H1 (cell line): ENCODE results near the gene SLC41A1. TPM values are rescaled to one million over a fixed set of nuclear protein-coding genes. Genes with fewer than 3 reads are reported as not detected.

Source experiments
- CTCF ChIA-PET: fragments of 300-600 bp; sonication (Branson Sonifier 250); formaldehyde crosslinking; loops from one replicate; lab custom pipeline; 2021; ENCODE audit not compliant: partially characterized antibody; lab: Charles Lee
- POLR2A ChIA-PET: fragments of 300-600 bp; sonication (Branson Sonifier 250); formaldehyde crosslinking; loops from one replicate; lab custom pipeline; 2021; ENCODE audit warnings: inconsistent platforms; ENCODE audit not compliant: partially characterized antibody; lab: Charles Lee
- DNase-seq, 2 experiments: peaks; one replicate each; pipeline versions ENCODE4 v3.0.0 to v3.0.0-alpha.2; 2010 to 2022; ENCODE audit warnings: low spot score in 2 of 2, low read depth in 1 of 2, mixed read lengths in 1 of 2
- FAIRE-seq: peaks from 2 replicates; lab custom pipeline; 2011; peaks lifted over from hg19 to GRCh38; lab: Jason Lieb, UNC
- H2AFZ ChIP-seq: 2 replicates; pipeline ENCODE4 v1.8.1; 2012; ENCODE audit warnings: low read length, inconsistent platforms
- H2AK5ac ChIP-seq: 2 replicates; pipeline ENCODE4 v1.6.1; 2013; ENCODE audit warnings: low read depth, low read length
- H2BK120ac ChIP-seq: replicated peaks from 2 replicates; pipeline ENCODE3; 2013; ENCODE audit warnings: low read depth, low read length, inconsistent platforms
- H2BK12ac ChIP-seq: 2 replicates; pipeline ENCODE4 v1.6.1; 2013; ENCODE audit warnings: low read depth, low read length
- H2BK15ac ChIP-seq: 2 replicates; pipeline ENCODE4 v1.6.1; 2013; ENCODE audit warnings: low read length
- H2BK20ac ChIP-seq: 2 replicates; pipeline ENCODE4 v1.6.1; 2013; ENCODE audit warnings: low read length
- H2BK5ac ChIP-seq: 2 replicates; pipeline ENCODE4 v1.6.1; 2013; ENCODE audit warnings: low read depth, low read length
- H3K14ac ChIP-seq: 2 replicates; pipeline ENCODE4 v1.6.1; 2013; ENCODE audit warnings: inconsistent platforms; ENCODE audit not compliant: insufficient read length
- H3K18ac ChIP-seq: 2 replicates; pipeline ENCODE4 v1.6.1; 2013; ENCODE audit warnings: low read length; ENCODE audit errors: extremely low read depth
- H3K23ac ChIP-seq: 2 replicates; pipeline ENCODE4 v1.6.1; 2013; ENCODE audit warnings: inconsistent platforms; ENCODE audit not compliant: insufficient read length
- H3K23me2 ChIP-seq: 2 replicates; pipeline ENCODE4 v1.6.1; 2013; ENCODE audit warnings: low read depth, low read length
- H3K27ac ChIP-seq: 2 replicates; pipeline ENCODE4 v1.6.1; 2011; ENCODE audit warnings: low read depth, low read length, inconsistent platforms
- H3K27me3 ChIP-seq, 4 experiments: replicated peaks in 1 of 4; 1 replicate in 1 of 4; 2 replicates in 3 of 4; pipeline versions ENCODE4 v1.6.1 to v1.8.1; 2011 to 2013; ENCODE audit warnings: low read length in 3 of 4, mild to moderate bottlenecking in 3 of 4, inconsistent platforms in 2 of 4, mixed read lengths in 2 of 4, moderate library complexity in 1 of 4; ENCODE audit not compliant: control insufficient read depth in 3 of 4, insufficient read depth in 3 of 4; ENCODE audit errors: extremely low read depth in 1 of 4
- H3K36me3 ChIP-seq, 4 experiments: 2 replicates each; pipeline versions ENCODE4 v1.6.1 to v1.8.1; 2011 to 2013; ENCODE audit warnings: mild to moderate bottlenecking in 4 of 4, low read length in 3 of 4, moderate library complexity in 2 of 4, control low read depth in 1 of 4, inconsistent platforms in 1 of 4; ENCODE audit not compliant: insufficient read depth in 4 of 4, control insufficient read depth in 2 of 4
- H3K4ac ChIP-seq: replicated peaks from 2 replicates; pipeline ENCODE3; 2013; ENCODE audit warnings: low read length, low read depth, mixed read lengths, inconsistent platforms; ENCODE audit not compliant: insufficient read length
- H3K4me1 ChIP-seq, 4 experiments: replicated peaks in 1 of 4; 1 replicate in 1 of 4; 2 replicates in 3 of 4; pipeline versions ENCODE4 v1.6.1 to v1.8.1; 2011 to 2013; ENCODE audit warnings: low read length in 3 of 4, inconsistent platforms in 2 of 4, mixed read lengths in 1 of 4; ENCODE audit not compliant: insufficient read depth in 4 of 4, control insufficient read depth in 3 of 4
- H3K4me2 ChIP-seq, 2 experiments: 2 replicates each; pipeline versions ENCODE4 v1.6.1 to v1.8.1; 2011 to 2013; ENCODE audit warnings: low read depth in 2 of 2, low read length in 2 of 2, control low read depth in 1 of 2, inconsistent platforms in 1 of 2, mild to moderate bottlenecking in 1 of 2; ENCODE audit not compliant: insufficient read depth in 1 of 2
- H3K4me3 ChIP-seq, 4 experiments: fragments of 200-600, 300-600 bp in 1 of 4; sonication (generic), shearing (Covaris generic), sonication (Bioruptor Twin) in 1 of 4; 2 replicates each; pipeline versions ENCODE4 v1.5.1 to v1.8.1; 2011 to 2016; ENCODE audit warnings: low read length in 4 of 4, low read depth in 3 of 4, control low read depth in 2 of 4, inconsistent platforms in 2 of 4, mild to moderate bottlenecking in 2 of 4, mixed read lengths in 1 of 4, moderate library complexity in 1 of 4; ENCODE audit not compliant: insufficient read depth in 2 of 4; ENCODE audit errors: extremely low read depth in 1 of 4
- H3K56ac ChIP-seq: replicated peaks from 2 replicates; pipeline ENCODE3; 2013; ENCODE audit warnings: low read depth, mild to moderate bottlenecking, mixed read lengths, low read length, inconsistent platforms; ENCODE audit not compliant: insufficient read length
- H3K79me1 ChIP-seq: 2 replicates; pipeline ENCODE4 v1.6.1; 2013; ENCODE audit warnings: low read depth, low read length, control low read depth
- H3K79me2 ChIP-seq, 2 experiments: 2 replicates each; pipeline versions ENCODE4 v1.6.1 to v1.8.1; 2012 to 2013; ENCODE audit warnings: low read length in 2 of 2, mild to moderate bottlenecking in 2 of 2, inconsistent platforms in 1 of 2; ENCODE audit not compliant: insufficient read depth in 2 of 2, control insufficient read depth in 1 of 2
- H3K9ac ChIP-seq, 4 experiments: replicated peaks in 1 of 4; 1 replicate in 1 of 4; 2 replicates in 3 of 4; pipeline versions ENCODE4 v1.6.1 to v1.8.1; 2011 to 2013; ENCODE audit warnings: low read depth in 3 of 4, low read length in 3 of 4, control low read depth in 2 of 4, mild to moderate bottlenecking in 2 of 4, moderate library complexity in 2 of 4, inconsistent platforms in 1 of 4; ENCODE audit errors: extremely low read depth in 1 of 4
- H3K9me3 ChIP-seq, 2 experiments: 2 replicates each; pipeline versions ENCODE4 v1.6.1 to v1.8.1; 2012 to 2013; ENCODE audit warnings: mild to moderate bottlenecking in 2 of 2, moderate library complexity in 2 of 2, control low read depth in 1 of 2, inconsistent platforms in 1 of 2, low read depth in 1 of 2, low read length in 1 of 2, mixed read lengths in 1 of 2; ENCODE audit not compliant: insufficient read depth in 2 of 2
- H4K20me1 ChIP-seq, 2 experiments: replicated peaks in 1 of 2; 2 replicates each; pipeline versions ENCODE3 to v1.8.1; 2011 to 2013; ENCODE audit warnings: inconsistent platforms in 2 of 2, low read length in 2 of 2, mild to moderate bottlenecking in 1 of 2; ENCODE audit not compliant: insufficient read depth in 2 of 2, control insufficient read depth in 1 of 2
- H4K5ac ChIP-seq: 2 replicates; pipeline ENCODE4 v1.6.1; 2013; ENCODE audit warnings: low read length, low read depth, mixed read lengths, inconsistent platforms; ENCODE audit not compliant: insufficient read length
- H4K8ac ChIP-seq: 2 replicates; pipeline ENCODE4 v1.8.0; 2013; ENCODE audit warnings: mild to moderate bottlenecking, moderate library complexity, low read length, inconsistent platforms; ENCODE audit not compliant: insufficient read depth; ENCODE audit errors: extremely low read depth
- H4K91ac ChIP-seq: replicated peaks from 2 replicates; pipeline ENCODE3; 2013; ENCODE audit warnings: low read length, mixed read lengths, inconsistent platforms; ENCODE audit not compliant: insufficient read length
- ATF3 ChIP-seq: IDR thresholded peaks from 2 replicates; pipeline ENCODE4 v1.6.1; 2011; ENCODE audit warnings: low read depth, mild to moderate bottlenecking, low read length; ENCODE audit not compliant: insufficient read depth
- TEAD4 ChIP-seq: IDR thresholded peaks from 2 replicates; pipeline ENCODE4 v1.6.1; 2012; ENCODE audit warnings: low read depth, low read length, inconsistent platforms, mixed read lengths
- WGBS, 2 experiments: shearing (Covaris generic) in 1 of 2; methylation state at CpG; one replicate each; pipeline versions ENCODE4 v1.1.6 to v1.1.7; 2013 to 2015; ENCODE audit warnings: low lambda C conversion rate in 2 of 2, mixed read lengths in 2 of 2, inconsistent platforms in 1 of 2, low coverage in 1 of 2, missing lambda C conversion rate in 1 of 2; ENCODE audit not compliant: insufficient replicate concordance in 2 of 2, insufficient coverage in 1 of 2, insufficient read length in 1 of 2; ENCODE audit errors: extremely low coverage in 1 of 2, missing lambda C conversion rate in 1 of 2; 5-methylcytosine and 5-hydroxymethylcytosine counted together
- polyA plus RNA-seq, 7 experiments: library from polyadenylated mRNA; depleted of rRNA in 3 of 7; stranded (reverse) in 5 of 7; unstranded in 2 of 7; fragments of >200 nt in 5 of 7; fragments of 200-250 nt in 2 of 7; gene quantifications; 1 replicate in 5 of 7; 2 replicates in 1 of 7; 4 replicates in 1 of 7; pipeline versions ENCODE4 v1.2.1 to v1.2.3, GENCODE V29; 2011 to 2013; ENCODE audit warnings: missing spikeins in 2 of 7, mixed read lengths in 2 of 7
- total RNA-seq: library from RNA; stranded (reverse); fragmentation: NEBNext Ultra II Directional; extraction: Animal tissue kit (Norgen Biotek cat#: 25700); gene quantifications from 2 replicates; pipeline ENCODE4 v1.2.1, GENCODE V29; 2021

Gene SLC41A1
- total and polyA plus RNA-seq, 2 of the 8 experiments (the other 6 are each of a cell fraction or from before 2014, with no cell fraction given): 41.2 to 42.3 TPM

DNA sequence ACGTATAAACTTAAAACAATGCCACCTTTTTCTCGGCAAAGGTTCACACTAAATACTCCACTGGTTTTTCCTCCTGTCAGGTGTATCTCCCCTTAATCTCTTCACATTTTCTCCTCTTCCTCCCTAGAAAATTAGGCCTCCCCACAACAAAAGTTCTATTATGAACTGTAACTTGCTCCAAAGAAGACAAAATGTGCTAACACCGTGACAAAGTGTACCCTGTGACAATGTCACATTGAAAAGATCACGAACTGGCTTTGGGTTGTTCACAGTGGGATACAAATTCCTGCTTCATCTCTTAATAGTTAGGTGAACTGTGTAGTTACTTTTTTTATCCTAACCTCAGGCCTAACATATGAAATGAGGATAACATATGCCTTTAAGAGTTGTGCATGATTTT lies 69.0 kb downstream of the SLC41A1 start:
- H3K56ac ChIP-seq: no peak overlapping the region
- no peaks in the 10 kb centered on the region for H3K9me3 ChIP-seq
- no peak overlapping the region for H3K9ac ChIP-seq
- H2AFZ ChIP-seq: no peak overlapping the region
- H2BK5ac ChIP-seq: no peak overlapping the region
- H3K14ac ChIP-seq: no peak overlapping the region
- FAIRE-seq (no peak), DNase-seq (no peak)
- TF ChIP-seq ATF3: no peak
- no peak for TF ChIP-seq TEAD4
- ChIA-PET POLR2A (interaction anchor here (0.7 to 4.2 kb wide), 6 partner anchors 10 to 425 kb away, joined by 3 to 61 read pairs (median 3); no protein-coding TSS in a partner anchor), CTCF (interaction anchor here (1.3 kb wide), 1 partner anchor 29 kb away, joined by 3 read pairs; no protein-coding TSS in a partner anchor)
- H2AK5ac ChIP-seq: no peak overlapping the region
- H3K27ac ChIP-seq: no peak overlapping the region
- H2BK15ac ChIP-seq: no peak overlapping the region
- H3K4ac ChIP-seq: no peak overlapping the region
- peaks cover 53 to 98% of the 10 kb centered on the region in 2 experiments for H3K79me2 ChIP-seq
- H3K23ac ChIP-seq: no peak overlapping the region
- peaks cover 3% of the 10 kb centered on the region; the same call in 1 of the 2 replicates for H3K23me2 ChIP-seq
- peaks cover 0 to 10% (median 2%) of the 10 kb centered on the region in 4 experiments; a peak in 3 of 8 replicates for H3K36me3 ChIP-seq
- peaks cover 36 to 46% of the 10 kb centered on the region in 2 experiments for H4K20me1 ChIP-seq
- no peak overlapping the region for H4K91ac ChIP-seq
- no peaks in the 10 kb centered on the region for H3K79me1 ChIP-seq
- H2BK12ac ChIP-seq: no peak overlapping the region
- H4K5ac ChIP-seq: peak overlapping the region; percentile 15
- no peak overlapping the region for H4K8ac ChIP-seq
- 56% methylated on average over 4 of the region's 4 CpGs; no CpG with 5 or more reads in 1 of the 2 experiments for WGBS, 2 experiments
- H2BK120ac ChIP-seq: no peak overlapping the region
- no peak overlapping the region for H2BK20ac ChIP-seq
- peak overlapping the region; percentile 9 to 15; a peak in 3 of 4 replicates for H3K4me2 ChIP-seq
- peaks cover 3 to 16% (median 11%) of the 10 kb centered on the region in 4 experiments; a peak in 5 of 7 replicates for H3K4me1 ChIP-seq
- H3K4me3 ChIP-seq: peak overlapping the region in 1 of 4 experiments; percentile 25; a peak in 1 of 8 replicates
- H3K27me3 ChIP-seq: no peaks in the 10 kb centered on the region
- no peak overlapping the region for H3K18ac ChIP-seq
